Measurements from ENCODE around the gene TAF10.

TAF10 gene

GRCh38 chr11:6568191-6568918 is 43.7 kb downstream of the TAF10 start:
- Histone ChIP-seq H3K9me3 (ENCODE audit: low read length) (peaks cover 9% of the 10 kb centered on the region), H2AFZ (ENCODE audit: low read depth, low read length) (no peak overlapping the region), H3K36me3 (ENCODE audit: insufficient read depth, low read length) (peaks cover 5% of the 10 kb centered on the region), H3K27me3 (ENCODE audit: insufficient read depth, low read length) (no peaks in the 10 kb centered on the region), H3K4me1 (ENCODE audit: insufficient read depth, low read length) (no peaks in the 10 kb centered on the region), H3K4me3 (ENCODE audit: low read length) (no peak overlapping the region)

DNA sequence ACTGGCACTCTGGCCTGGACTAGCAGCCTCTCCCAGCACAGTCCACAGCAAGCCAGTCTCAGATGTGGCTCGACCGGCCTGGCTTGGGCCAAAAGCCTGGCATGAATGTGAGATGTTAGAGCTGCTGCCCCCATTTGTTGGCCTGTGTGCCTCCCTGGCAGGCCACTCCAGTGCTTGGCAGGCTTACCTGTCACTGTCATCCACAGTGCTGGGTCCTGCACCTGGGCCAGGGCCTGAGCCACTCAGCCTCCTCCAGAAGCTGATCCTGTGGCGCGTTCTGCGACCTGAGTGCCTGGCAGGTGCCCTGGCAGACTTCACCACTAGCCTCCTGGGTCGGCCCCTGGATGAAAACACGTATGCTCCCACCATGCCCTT is 44.7 kb downstream of the TAF10 start:
- no peaks in the 10 kb centered on the region for H3K27me3 ChIP-seq (ENCODE audit: insufficient read depth, low read length)
- no peak overlapping the region for H2AFZ ChIP-seq (ENCODE audit: low read depth, low read length)
- peaks cover 9% of the 10 kb centered on the region for H3K9me3 ChIP-seq (ENCODE audit: low read length)
- H3K36me3 ChIP-seq (ENCODE audit: insufficient read depth, low read length): peaks cover 5% of the 10 kb centered on the region
- no peak overlapping the region for H3K4me3 ChIP-seq (ENCODE audit: low read length)
- H3K4me1 ChIP-seq (ENCODE audit: insufficient read depth, low read length): no peaks in the 10 kb centered on the region

DNA sequence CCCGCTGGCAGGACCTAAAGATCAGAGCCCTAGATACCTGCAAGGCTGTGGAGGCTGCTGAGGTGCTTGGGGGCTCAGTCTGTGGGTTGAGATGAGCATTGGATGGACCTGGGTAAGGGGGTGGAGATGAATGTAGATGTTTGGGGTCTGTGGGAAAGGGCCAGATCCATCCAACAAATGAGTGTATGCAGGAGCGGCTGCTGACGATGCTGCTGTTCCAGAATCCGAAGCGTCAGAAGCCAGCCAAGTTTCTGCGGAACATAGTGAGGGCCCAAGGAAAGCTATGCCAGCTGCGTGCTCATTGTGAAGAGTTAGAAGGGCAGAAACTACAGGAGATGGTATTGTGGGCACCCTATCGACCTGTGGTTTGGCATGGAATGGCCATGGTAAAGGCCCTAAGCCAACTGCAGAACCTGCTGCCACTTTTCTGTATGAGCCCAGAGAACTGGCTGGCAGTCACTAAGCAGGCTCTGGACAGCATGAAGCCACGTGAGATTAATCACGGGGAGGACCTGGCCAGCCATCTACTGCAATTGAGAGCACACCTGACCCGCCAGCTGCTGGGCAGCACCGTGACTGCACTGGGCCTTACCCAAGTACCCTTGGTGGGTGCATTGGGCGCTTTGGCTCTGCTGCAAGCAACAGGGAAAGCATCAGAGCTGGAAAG is 45.2 kb downstream of the TAF10 start:
- H3K4me1 ChIP-seq (ENCODE audit: insufficient read depth, low read length): no peaks in the 10 kb centered on the region
- H3K36me3 ChIP-seq (ENCODE audit: insufficient read depth, low read length): peaks cover 5% of the 10 kb centered on the region
- H3K4me3 ChIP-seq (ENCODE audit: low read length): no peak overlapping the region
- H2AFZ ChIP-seq (ENCODE audit: low read depth, low read length): no peak overlapping the region
- H3K9me3 ChIP-seq (ENCODE audit: low read length): peaks cover 9% of the 10 kb centered on the region
- H3K27me3 ChIP-seq (ENCODE audit: insufficient read depth, low read length): no peaks in the 10 kb centered on the region

DNA sequence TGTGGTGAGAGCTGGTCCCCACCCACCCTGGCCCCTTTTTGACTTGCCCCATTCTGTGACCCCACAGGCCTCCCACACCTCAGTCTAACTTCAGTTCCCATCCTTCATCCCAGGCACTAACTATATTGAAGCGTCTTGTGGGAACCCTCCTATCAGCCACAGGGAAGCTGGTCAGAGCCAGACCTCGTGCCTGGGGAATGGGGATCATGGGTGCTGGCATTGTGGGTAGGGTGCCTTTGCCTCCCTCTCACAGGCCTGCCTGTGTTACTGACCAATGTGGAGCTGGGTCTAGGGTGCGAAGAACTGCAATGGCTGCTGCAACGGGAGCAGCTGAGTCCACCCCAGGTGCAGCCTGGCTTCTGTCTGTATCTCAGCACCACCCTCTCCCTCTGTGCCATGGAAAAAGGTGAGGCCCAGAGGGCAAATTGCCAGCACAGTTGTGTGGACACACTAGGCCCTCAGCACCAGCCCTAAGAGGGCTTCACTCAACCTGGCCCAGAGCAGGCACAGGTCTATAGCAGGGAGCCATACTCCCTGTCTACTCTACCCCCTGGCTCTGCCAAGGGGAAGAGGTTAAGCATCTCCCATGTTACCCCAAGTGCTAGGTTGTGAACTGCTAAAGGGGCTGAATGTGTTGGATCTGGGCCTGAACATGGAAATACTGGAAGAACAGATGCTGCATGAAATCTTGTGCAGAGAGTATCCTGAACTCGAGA is 45.9 kb downstream of the TAF10 start:
- peaks cover 5% of the 10 kb centered on the region for H3K36me3 ChIP-seq (ENCODE audit: insufficient read depth, low read length)
- H2AFZ ChIP-seq (ENCODE audit: low read depth, low read length): no peak overlapping the region
- peaks cover 3% of the 10 kb centered on the region for H3K9me3 ChIP-seq (ENCODE audit: low read length)
- H3K27me3 ChIP-seq (ENCODE audit: insufficient read depth, low read length): no peaks in the 10 kb centered on the region
- H3K4me1 ChIP-seq (ENCODE audit: insufficient read depth, low read length): no peaks in the 10 kb centered on the region
- H3K4me3 ChIP-seq (ENCODE audit: low read length): no peak overlapping the region

GRCh38 chr11:6565325-6565724 is 46.7 kb downstream of the TAF10 start:
- Histone ChIP-seq H2AFZ (ENCODE audit: low read depth, low read length) (no peak overlapping the region), H3K4me3 (ENCODE audit: low read length) (no peak overlapping the region), H3K27me3 (ENCODE audit: insufficient read depth, low read length) (no peaks in the 10 kb centered on the region), H3K9me3 (ENCODE audit: low read length) (no peaks in the 10 kb centered on the region), H3K36me3 (ENCODE audit: insufficient read depth, low read length) (peaks cover 5% of the 10 kb centered on the region), H3K4me1 (ENCODE audit: insufficient read depth, low read length) (no peaks in the 10 kb centered on the region)

DNA sequence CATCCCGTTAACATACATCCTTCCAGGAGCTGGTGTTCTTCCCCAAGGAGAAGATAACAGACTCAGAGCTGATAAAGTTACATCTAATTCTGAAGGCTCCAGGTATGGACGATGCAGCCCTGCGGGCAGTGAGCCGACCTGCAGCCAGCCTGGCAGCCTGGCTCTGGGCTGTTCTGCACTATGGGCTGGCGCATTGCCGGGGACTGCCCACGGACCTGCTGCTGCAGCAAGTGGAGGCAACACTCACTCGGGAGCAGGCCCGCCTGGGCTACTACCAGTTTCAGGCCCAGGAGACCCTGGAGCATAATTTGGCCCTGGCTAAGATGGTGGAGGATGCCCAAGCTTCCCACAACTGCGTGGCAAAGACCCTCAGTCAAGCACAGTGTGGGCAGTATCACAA is 48.3 kb downstream of the TAF10 start:
- H3K4me3 ChIP-seq (ENCODE audit: low read length): no peak overlapping the region
- H3K36me3 ChIP-seq (ENCODE audit: insufficient read depth, low read length): peaks cover 5% of the 10 kb centered on the region
- no peaks in the 10 kb centered on the region for H3K27me3 ChIP-seq (ENCODE audit: insufficient read depth, low read length)
- no peak overlapping the region for H2AFZ ChIP-seq (ENCODE audit: low read depth, low read length)
- H3K4me1 ChIP-seq (ENCODE audit: insufficient read depth, low read length): no peaks in the 10 kb centered on the region
- no peaks in the 10 kb centered on the region for H3K9me3 ChIP-seq (ENCODE audit: low read length)

DNA sequence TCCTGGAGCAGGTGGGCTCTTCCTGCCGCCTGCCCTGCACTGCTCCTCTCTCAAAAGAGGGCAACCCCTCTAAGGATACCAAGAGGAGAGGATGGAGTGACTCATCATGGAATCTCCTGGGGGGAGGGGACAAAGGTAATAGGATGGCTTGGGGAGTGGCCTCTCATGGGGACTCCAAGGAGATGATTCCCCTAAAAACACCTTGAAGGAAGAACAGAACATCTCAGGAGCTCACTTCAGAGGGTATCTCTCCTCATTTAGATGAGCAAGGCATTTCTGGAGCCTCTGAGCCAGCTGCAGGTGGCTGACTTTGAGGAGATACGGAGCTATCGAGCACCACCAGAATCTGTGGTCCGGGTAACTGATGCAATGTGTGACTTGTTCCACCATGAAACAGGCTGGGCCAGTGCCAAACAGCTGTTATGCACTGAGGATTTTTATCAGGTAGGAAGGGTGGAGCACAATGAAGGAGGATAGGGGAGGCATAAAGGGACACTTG is 48.8 kb downstream of the TAF10 start:
- Histone ChIP-seq H2AFZ (ENCODE audit: low read depth, low read length) (no peak overlapping the region), H3K4me1 (ENCODE audit: insufficient read depth, low read length) (no peaks in the 10 kb centered on the region), H3K9me3 (ENCODE audit: low read length) (no peaks in the 10 kb centered on the region), H3K4me3 (ENCODE audit: low read length) (no peak overlapping the region), H3K36me3 (ENCODE audit: insufficient read depth, low read length) (peaks cover 5% of the 10 kb centered on the region), H3K27me3 (ENCODE audit: insufficient read depth, low read length) (no peaks in the 10 kb centered on the region)

GRCh38 chr11:6561288-6561687 is 50.7 kb downstream of the TAF10 start:
- Histone ChIP-seq H3K9me3 (ENCODE audit: low read length) (no peaks in the 10 kb centered on the region), H3K4me1 (ENCODE audit: insufficient read depth, low read length) (no peaks in the 10 kb centered on the region), H3K27me3 (ENCODE audit: insufficient read depth, low read length) (no peaks in the 10 kb centered on the region), H3K36me3 (ENCODE audit: insufficient read depth, low read length) (peaks cover 5% of the 10 kb centered on the region), H2AFZ (ENCODE audit: low read depth, low read length) (no peak overlapping the region), H3K4me3 (ENCODE audit: low read length) (no peak overlapping the region)

Data from neuron (in vitro differentiated cells).